GM19438 (cell line): ENCODE results near the gene HDAC9.
A peak's percentile ranks its signal among the peaks of the same experiment; 100 is the strongest.
"Not testable (repeated sequence)": the region's sequence is repeated elsewhere in the genome, so short reads cannot be mapped to it uniquely, and the experiment has no call there.

Experiments
- ATAC-seq: cut with Tn5 transposase; IDR thresholded peaks from one replicate; pipeline ENCODE4 v1.9.1; 2021; ENCODE audit warnings: low read depth; ENCODE audit not compliant: unreplicated experiment

Gene HDAC9

GRCh38 chr7:18698258-18698734 is 202.7 kb downstream of the HDAC9 start:
- no peak for ATAC-seq

- ATAC-seq: peak; percentile 66
Measured at GRCh38 chr7:18700147-18700546, 204.6 kb downstream of the HDAC9 start.

GRCh38 chr7:18702071-18702829 is 206.7 kb downstream of the HDAC9 start:
- no peak for ATAC-seq

GRCh38 chr7:18703685-18704084 is 208.1 kb downstream of the HDAC9 start:
- ATAC-seq: no peak

GRCh38 chr7:18706670-18707069 is 211.1 kb downstream of the HDAC9 start:
- ATAC-seq: no peak

- ATAC-seq: no peak
Measured at GRCh38 chr7:18708204-18708603, 212.7 kb downstream of the HDAC9 start.

- no peak for ATAC-seq
Measured at GRCh38 chr7:18715988-18716387, 220.4 kb downstream of the HDAC9 start.

- no peak for ATAC-seq
Measured at GRCh38 chr7:18721429-18721828, 225.9 kb downstream of the HDAC9 start.

GRCh38 chr7:18724318-18724717 is 228.8 kb downstream of the HDAC9 start:
- ATAC-seq: no peak

GRCh38 chr7:18727115-18727870 is 231.7 kb downstream of the HDAC9 start:
- ATAC-seq: no peak

- not testable (repeated sequence) for ATAC-seq
Measured at GRCh38 chr7:18736012-18736411, 240.5 kb downstream of the HDAC9 start.

GRCh38 chr7:18740579-18740988 is 245.0 kb downstream of the HDAC9 start:
- no peak for ATAC-seq

- no peak for ATAC-seq
Measured at GRCh38 chr7:18753972-18754610, 258.5 kb downstream of the HDAC9 start.

- no peak for ATAC-seq
Measured at GRCh38 chr7:18754766-18755165, 259.2 kb downstream of the HDAC9 start.

- no peak for ATAC-seq
Measured at GRCh38 chr7:18755793-18756192, 260.2 kb downstream of the HDAC9 start.

GRCh38 chr7:18756378-18757050 is 261.0 kb downstream of the HDAC9 start:
- no peak for ATAC-seq

- no peak for ATAC-seq
Measured at GRCh38 chr7:18760046-18760445, 264.5 kb downstream of the HDAC9 start.

GRCh38 chr7:18760631-18761445 is 265.3 kb downstream of the HDAC9 start:
- no peak for ATAC-seq

GRCh38 chr7:18762189-18762588 is 266.6 kb downstream of the HDAC9 start:
- no peak for ATAC-seq

- ATAC-seq: no peak
Measured at GRCh38 chr7:18768256-18768655, 272.7 kb downstream of the HDAC9 start.
